Activated CD8-positive, alpha-beta memory T cell treated with anti-CD3 and anti-CD28 coated beads for 24 hours (primary cell): ENCODE results near the gene TTC24.
"Not testable (repeated sequence)": the region's sequence is repeated elsewhere in the genome, so short reads cannot be mapped to it uniquely, and the experiment has no call there.

Experiments
- DNase-seq: peaks from one replicate; pipeline ENCODE4 v3.0.0-alpha.2; 2020

Gene TTC24

DNA sequence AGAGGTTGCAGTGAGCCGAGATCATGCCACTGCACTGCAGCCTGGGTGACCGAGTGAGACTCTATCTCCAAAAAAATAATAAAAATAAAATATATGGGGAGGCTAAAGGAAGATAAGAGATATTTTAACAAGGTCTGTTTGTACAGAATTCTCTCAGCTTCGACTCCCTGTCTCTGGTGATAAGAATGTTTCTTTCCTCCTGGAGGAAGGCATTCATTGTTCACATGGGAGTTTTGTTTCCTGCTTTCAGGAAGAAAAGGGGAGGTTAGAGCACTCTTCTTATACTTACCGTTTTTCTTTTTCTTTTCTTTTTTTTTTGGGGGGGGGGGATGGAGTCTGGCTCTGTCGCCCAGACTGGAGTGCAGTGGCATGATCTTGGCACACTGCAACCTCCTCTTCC is 10.0 kb downstream of the TTC24 start:
- DNase-seq = no peak

DNA sequence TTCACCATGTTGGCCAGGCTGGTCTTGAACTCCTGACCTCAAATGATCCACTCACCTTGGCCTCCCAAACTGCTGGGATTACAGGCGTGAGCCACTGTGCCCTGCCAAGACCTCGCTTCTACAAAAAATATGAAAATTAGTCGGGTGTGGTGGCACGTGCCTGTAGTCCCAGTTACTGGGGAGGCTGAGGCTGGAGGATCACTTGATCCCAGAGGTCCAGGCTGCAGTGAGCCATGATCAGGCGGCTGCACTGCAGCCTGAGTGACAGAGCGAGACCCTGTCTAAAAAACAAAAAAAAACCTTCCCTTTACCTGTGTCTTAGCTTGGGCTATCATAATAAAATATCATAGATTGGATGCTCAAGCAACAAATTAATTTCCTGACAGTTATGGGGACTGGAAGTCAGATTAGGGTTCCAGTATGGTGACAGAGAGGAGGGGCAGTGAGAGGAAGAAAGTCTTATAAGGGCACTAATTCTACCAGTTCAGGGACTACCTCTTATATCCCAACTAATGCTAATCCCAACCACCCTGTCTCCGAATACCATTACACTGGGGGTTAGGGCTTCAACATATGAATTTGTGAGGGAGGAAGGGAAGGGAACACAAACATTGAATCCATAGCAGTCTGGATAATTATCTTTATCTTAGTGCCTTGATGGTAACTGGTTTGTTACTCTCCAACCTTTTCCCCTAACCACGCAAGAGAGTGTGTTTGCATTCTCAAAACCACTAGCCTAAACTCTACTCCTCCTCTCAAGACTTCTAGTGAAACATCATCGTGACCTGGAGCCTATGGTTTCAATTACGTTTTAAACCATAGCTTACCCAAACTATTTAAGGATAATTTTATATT is 11.0 kb downstream of the TTC24 start:
- DNase-seq = no peak

DNA sequence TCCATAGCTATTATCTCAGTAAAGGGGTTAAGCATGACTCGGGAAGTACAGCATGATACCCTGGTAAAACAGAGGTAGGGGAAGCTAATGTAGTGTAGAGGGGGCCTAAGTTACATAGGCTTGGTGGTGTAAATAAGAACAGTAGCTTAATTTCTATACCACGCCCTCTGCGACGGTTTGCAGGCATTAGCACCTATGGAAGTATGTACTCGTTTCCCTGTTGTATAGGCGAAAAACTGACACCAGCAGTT is 11.6 kb downstream of the TTC24 start:
- no peak for DNase-seq

DNA sequence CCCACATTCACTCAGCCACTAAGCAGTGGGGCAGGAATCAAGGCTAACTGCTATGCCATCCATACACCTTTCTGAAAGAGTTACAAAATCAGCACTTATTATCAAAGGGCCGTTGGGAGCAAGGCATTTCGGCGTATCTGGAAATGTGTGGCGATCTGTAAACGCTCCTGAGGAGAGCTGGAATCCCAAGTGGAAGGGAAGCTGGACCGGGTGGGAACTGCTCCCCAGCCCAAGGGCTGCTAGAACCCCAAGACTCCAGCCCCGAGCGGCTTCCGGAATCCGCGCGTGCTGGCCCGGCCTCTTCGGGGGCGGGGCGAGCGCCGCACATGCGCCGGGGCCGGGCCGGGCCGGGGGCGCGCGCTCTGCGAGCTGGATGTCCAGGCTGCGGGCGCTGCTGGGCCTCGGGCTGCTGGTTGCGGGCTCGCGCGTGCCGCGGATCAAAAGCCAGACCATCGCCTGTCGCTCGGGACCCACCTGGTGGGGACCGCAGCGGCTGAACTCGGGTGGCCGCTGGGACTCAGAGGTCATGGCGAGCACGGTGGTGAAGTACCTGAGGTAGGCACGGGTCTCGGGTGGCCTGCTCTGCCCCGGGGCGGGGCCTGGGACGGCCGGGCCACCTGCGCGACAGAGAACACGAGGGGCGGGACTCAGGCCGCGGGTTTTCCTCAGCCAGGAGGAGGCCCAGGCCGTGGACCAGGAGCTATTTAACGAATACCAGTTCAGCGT is 12.1 kb downstream of the TTC24 start, which contains the start of gene NAXE:
Gene NAXE (plus strand): TSS at position 345 of the 726 bp plus-strand sequence. CDS start 29 bp downstream, at position 374.
- DNase-seq = peak; percentile 90

GRCh38 chr1:156592158-156592909 is 12.8 kb downstream of the TTC24 start:
- DNase-seq = no peak

- DNase-seq = no peak
Measured at GRCh38 chr1:156592910-156593660, 13.6 kb downstream of the TTC24 start.

DNA sequence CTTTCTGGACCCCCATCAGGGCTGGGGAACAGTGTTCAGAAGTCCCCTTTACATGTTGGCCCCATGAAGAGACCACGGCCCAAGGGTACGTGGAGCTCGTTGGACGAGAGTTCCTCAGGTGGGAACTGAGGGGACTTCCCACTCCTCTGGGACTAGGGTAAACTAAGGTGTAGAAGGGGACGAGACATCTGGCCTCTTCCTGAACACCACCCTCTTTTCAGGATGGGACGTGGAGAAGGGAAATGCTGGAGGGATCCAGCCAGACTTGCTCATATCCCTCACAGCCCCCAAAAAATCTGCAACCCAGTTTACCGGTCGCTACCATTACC is 14.1 kb downstream of the TTC24 start:
- DNase-seq = no peak

GRCh38 chr1:156594190-156594589 is 14.7 kb downstream of the TTC24 start:
- no peak for DNase-seq

GRCh38 chr1:156595016-156595415 is 15.5 kb downstream of the TTC24 start:
- DNase-seq = no peak

GRCh38 chr1:156596426-156596825 is 16.9 kb downstream of the TTC24 start:
- DNase-seq = no peak

GRCh38 chr1:156598125-156598524 is 18.6 kb downstream of the TTC24 start:
- no peak for DNase-seq

DNA sequence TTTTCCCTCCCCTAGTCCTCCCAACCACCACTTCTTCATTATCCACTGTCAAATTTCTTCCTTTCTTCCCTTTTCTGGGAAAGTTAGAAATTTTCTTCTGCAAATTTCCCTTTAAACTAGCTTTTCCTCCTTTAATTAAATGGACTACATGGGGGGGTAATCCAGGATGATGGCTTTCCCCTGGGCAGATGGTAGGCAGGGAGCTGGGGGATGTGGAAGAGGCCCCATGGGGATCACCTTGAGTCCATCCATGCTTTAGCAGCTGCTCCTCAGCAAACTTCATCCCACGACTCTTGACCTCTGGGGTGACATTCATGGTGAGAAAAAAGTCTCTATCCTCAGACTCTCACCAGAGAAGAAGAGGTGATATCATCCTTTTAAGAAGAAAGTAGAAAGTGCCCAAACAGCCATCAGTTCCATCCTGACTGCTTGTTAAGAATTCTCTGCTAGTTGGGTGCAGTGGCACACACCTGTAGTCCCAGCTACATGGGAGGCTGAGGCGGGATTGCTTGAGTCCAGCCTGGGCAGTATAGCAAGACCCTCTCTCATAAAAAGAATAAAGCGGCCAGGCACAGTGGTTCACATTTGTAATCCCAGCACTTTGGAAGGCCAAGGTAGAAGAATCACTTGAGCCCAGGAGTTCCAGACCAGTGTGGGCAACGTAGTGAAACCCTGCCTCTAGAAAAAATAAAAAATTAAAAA is 19.4 kb downstream of the TTC24 start:
- no peak for DNase-seq

DNA sequence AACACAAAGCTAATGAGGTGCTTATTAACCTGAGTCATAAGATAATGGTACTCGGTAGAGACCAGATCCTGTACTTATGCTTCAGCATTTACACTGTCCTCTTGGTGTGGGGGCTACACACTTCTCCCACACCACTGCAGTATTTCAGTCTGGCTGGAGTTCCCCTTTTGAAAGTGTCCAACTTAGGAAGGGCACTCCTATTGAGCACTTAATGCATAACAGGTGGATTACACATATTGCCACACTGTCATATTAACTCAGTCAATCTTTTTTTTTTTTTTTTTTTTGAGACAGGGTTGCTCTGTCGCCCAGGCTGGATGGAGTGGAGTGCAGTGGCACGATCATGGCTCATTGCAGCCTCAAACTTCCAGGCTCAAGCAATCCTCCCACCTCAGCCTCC is 20.3 kb downstream of the TTC24 start:
- no peak for DNase-seq

DNA sequence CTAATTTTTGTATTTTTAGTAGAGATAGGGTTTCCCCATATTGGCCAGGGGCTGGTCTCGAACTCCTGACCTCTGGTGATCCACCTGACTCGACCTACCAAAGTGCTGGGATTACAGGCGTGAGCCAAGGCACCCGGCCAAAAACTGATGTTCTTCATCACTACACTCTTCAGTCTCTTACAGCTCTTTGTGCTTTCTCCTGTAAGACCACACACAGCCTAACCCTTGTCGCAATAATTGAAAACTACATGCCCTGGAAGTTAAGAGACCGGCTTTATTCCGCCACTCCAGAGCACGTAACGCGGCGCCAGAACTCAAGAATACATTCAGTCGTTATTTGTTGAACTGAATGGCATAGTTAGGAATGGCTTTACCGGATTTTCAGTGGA is 21.2 kb downstream of the TTC24 start:
- DNase-seq = no peak

DNA sequence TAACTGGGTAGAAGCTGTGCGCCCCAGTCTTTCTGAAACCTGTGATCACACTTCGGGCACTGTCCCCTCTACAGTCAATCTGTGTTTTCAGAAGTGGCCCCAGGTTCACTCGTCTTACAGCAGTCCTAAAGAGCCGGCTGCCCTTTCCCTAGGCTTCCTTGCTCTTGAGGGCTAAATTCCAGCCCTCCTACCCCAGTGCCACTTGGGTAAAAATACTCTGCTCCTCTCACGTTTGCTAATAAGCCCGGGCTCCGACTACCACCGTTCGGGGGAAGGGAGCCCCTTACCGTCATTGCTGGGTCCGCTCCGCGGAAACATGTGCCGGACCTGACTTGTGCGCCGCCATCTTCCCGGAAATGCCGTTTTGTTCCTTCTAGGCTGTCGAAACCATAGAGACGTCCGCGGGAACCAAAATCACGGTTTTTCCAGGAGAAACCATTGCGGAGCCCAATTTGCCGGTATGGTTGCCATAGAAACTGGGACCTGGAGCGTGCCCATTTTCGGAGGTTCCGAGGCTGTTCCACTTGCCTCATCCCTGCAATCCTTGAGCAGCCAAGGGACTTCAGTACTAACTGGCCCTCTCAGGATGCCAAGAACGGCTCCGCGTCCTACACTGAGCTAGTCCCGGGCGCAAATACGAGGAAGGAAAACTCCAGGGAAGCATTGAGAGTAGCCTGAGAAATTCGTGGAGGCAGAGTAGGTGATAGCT is 21.8 kb downstream of the TTC24 start, which contains the start of gene GPATCH4:
Gene GPATCH4 (minus strand): TSS at position 358 of the 709 bp plus-strand sequence.
- peak; percentile 90 for DNase-seq

DNA sequence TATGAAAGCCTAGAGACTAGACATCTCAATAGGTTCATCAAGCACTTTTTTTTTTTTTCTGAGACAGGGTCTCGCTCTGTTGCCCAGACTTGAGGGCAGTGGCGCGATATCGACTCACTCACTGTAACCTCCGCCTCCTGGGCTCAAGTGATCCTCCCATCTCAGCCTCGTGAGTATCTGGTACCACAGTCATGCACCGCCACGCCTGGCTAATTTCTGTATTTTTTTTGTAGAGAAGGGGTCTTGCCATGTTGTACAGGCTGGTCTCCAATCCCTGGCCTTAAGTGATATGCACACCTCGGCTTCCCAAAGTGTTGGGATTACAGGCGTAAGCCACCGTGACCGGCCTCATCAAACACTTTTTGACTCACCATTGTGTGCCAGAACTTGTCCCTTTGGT is 22.4 kb downstream of the TTC24 start:
- DNase-seq = no peak

DNA sequence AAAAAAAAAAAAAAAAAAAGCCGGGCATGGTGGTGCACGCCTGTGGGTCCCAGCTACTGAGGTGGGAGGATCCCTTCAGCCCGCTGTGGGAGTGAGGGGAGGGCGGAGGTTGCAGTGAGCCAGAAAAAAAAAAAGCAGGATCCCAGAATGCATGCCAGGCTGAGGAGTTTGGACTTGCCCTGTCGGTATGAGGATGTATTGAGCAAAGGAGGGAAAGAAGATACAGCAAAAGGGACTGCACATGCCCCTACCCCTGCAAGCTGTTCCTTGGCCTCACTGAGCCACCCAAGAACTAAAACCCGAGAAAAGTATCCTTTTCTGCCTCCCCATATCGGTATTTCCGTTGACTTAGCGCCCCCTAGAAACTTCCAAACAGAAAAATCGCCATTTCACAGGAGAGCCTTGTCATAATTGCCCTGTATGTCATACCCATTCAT is 23.1 kb downstream of the TTC24 start:
- no peak for DNase-seq

DNA sequence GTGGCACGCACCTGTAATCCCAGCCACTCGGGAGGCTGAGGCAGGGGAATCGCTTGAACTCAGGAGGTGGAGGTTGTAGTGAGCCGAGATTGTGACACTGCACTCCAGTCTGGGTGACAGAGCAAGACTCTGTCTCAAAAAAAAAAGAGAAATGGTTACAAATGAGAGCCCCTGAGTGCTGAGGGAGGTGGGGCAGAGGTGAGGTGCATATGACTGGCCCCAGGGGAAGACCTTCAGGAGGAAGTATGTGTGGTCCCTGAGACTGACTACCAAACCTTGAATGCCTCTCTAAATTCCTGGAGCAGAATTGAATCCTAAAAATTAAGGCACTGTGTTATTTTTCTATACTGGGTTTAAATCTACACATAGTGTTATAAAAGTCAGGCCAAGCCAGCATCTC is 27.8 kb downstream of the TTC24 start:
- not testable (repeated sequence) for DNase-seq

- peak; percentile 76 for DNase-seq
Measured at GRCh38 chr1:156608036-156608674, 28.6 kb downstream of the TTC24 start.

DNA sequence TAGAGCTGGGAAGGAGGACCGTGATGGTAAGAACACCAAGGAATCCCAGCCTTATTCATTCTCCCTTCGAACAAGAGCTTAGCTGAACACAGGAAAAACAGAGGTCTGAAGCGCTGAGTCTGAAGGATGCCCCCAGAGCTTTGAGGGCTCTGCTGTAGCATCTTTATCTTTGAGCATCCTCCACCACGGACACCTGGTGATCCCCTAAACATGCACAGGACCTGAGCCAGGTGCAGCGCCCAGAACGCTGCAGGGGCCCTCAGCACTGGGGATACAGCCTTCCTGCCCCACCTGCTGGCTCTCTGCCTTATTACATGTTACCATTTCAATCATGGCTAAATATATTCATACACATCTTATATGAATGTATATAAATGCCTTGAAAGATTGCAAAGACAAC is 29.5 kb downstream of the TTC24 start:
- DNase-seq = peak; percentile 75

DNA sequence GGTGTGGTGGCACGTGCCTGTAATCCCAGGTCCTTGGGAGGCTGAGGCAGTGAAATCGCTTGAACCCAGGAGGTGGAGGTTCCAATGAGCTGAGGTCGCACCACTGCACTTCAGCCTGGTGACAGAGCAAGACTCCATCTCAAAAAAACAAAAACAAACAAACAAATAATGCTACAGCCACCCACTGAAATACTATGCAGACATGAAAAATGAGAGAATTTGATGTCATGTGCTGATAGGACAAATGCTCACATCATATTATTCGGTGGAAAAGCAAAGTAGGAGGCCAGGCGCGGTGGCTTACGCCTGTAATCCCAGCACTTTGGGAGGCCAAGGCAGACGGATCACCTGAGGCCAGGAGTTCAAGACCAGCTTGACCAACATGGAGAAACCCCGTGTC is 30.5 kb downstream of the TTC24 start:
- DNase-seq = not testable (repeated sequence)
